Activated naive CD4-positive, alpha-beta T cell treated with anti-CD3 and anti-CD28 coated beads, Interleukin-2, amount 10 ng/mL, durations not matched to agents 7 days and 5 days (primary cell): ENCODE data around the gene GALNT10.

ENCODE experiments used
- CTCF ChIA-PET: fragments of 350-600 bp; sonication (Branson Sonifier 250); formaldehyde crosslinking; loops from one replicate; lab custom pipeline; 2021; ENCODE audit warnings: antibody characterized with exemption; lab: Charles Lee
- DNase-seq: peaks from one replicate; pipeline ENCODE4 v3.0.0-alpha.2; 2020
- H3K27ac Mint-ChIP-seq: one replicate; pipeline ENCODE4 v1.8.0; 2021; ENCODE audit warnings: mild to moderate bottlenecking, moderate library complexity, mixed read lengths
- H3K27me3 Mint-ChIP-seq: one replicate; pipeline ENCODE4 v1.8.0; 2021; ENCODE audit warnings: mild to moderate bottlenecking, mixed read lengths
- H3K36me3 Mint-ChIP-seq: one replicate; pipeline ENCODE4 v1.8.0; 2021; ENCODE audit warnings: mixed read lengths
- H3K4me1 Mint-ChIP-seq: one replicate; pipeline ENCODE4 v1.8.0; 2021; ENCODE audit warnings: mixed read lengths
- H3K4me3 Mint-ChIP-seq: one replicate; pipeline ENCODE4 v1.8.0; 2021; ENCODE audit warnings: mild to moderate bottlenecking, moderate library complexity, mixed read lengths
- H3K9me3 Mint-ChIP-seq: one replicate; pipeline ENCODE4 v1.8.0; 2021; ENCODE audit warnings: mixed read lengths

GALNT10 gene

GRCh38 chr5:154333016-154333415 is 142.5 kb downstream of the GALNT10 start:
- no peaks in the 10 kb centered on the region for H3K4me1 Mint-ChIP-seq
- no peak overlapping the region for H3K27ac Mint-ChIP-seq
- CTCF ChIA-PET, result no interaction called here
- H3K27me3 Mint-ChIP-seq, result no peaks in the 10 kb centered on the region
- peaks cover 20% of the 10 kb centered on the region for H3K36me3 Mint-ChIP-seq
- H3K9me3 Mint-ChIP-seq, result no peaks in the 10 kb centered on the region
- no peak for DNase-seq
- H3K4me3 Mint-ChIP-seq, result no peak overlapping the region

- no peaks in the 10 kb centered on the region for H3K4me1 Mint-ChIP-seq
- H3K36me3 Mint-ChIP-seq, result peaks cover 20% of the 10 kb centered on the region
- no peaks in the 10 kb centered on the region for H3K9me3 Mint-ChIP-seq
- DNase-seq, result no peak
- no peak overlapping the region for H3K4me3 Mint-ChIP-seq
- CTCF ChIA-PET, result no interaction called here
- H3K27me3 Mint-ChIP-seq, result no peaks in the 10 kb centered on the region
- no peak overlapping the region for H3K27ac Mint-ChIP-seq
Observed at GRCh38 chr5:154334406-154335064, 144.0 kb downstream of the GALNT10 start.

- H3K36me3 Mint-ChIP-seq, result peaks cover 20% of the 10 kb centered on the region
- DNase-seq, result no peak
- H3K4me3 Mint-ChIP-seq, result no peak overlapping the region
- H3K9me3 Mint-ChIP-seq, result no peaks in the 10 kb centered on the region
- no peak overlapping the region for H3K27ac Mint-ChIP-seq
- CTCF ChIA-PET, result no interaction called here
- no peaks in the 10 kb centered on the region for H3K4me1 Mint-ChIP-seq
- no peaks in the 10 kb centered on the region for H3K27me3 Mint-ChIP-seq
Observed at GRCh38 chr5:154335065-154335448, 144.5 kb downstream of the GALNT10 start.

- DNase-seq, result no peak
- Mint-ChIP-seq H3K27me3 (no peaks in the 10 kb centered on the region), H3K9me3 (no peaks in the 10 kb centered on the region), H3K4me3 (no peak overlapping the region), H3K27ac (no peak overlapping the region), H3K36me3 (peaks cover 3% of the 10 kb centered on the region), H3K4me1 (no peaks in the 10 kb centered on the region)
- CTCF ChIA-PET, result no interaction called here
Observed at GRCh38 chr5:154341620-154342019, 151.1 kb downstream of the GALNT10 start.

- H3K9me3 Mint-ChIP-seq, result no peaks in the 10 kb centered on the region
- no peak overlapping the region for H3K27ac Mint-ChIP-seq
- H3K4me1 Mint-ChIP-seq, result no peaks in the 10 kb centered on the region
- CTCF ChIA-PET, result no interaction called here
- no peak for DNase-seq
- no peaks in the 10 kb centered on the region for H3K27me3 Mint-ChIP-seq
- H3K4me3 Mint-ChIP-seq, result no peak overlapping the region
- H3K36me3 Mint-ChIP-seq, result peaks cover 3% of the 10 kb centered on the region
Observed at GRCh38 chr5:154342211-154342610, 151.7 kb downstream of the GALNT10 start.

- H3K27me3 Mint-ChIP-seq, result no peaks in the 10 kb centered on the region
- CTCF ChIA-PET, result no interaction called here
- no peaks in the 10 kb centered on the region for H3K9me3 Mint-ChIP-seq
- no peak overlapping the region for H3K4me3 Mint-ChIP-seq
- H3K4me1 Mint-ChIP-seq, result no peaks in the 10 kb centered on the region
- no peaks in the 10 kb centered on the region for H3K36me3 Mint-ChIP-seq
- no peak for DNase-seq
- no peak overlapping the region for H3K27ac Mint-ChIP-seq
Observed at GRCh38 chr5:154342963-154343362, 152.4 kb downstream of the GALNT10 start.

- CTCF ChIA-PET, result no interaction called here
- Mint-ChIP-seq H3K27me3 (no peaks in the 10 kb centered on the region), H3K36me3 (no peaks in the 10 kb centered on the region), H3K4me3 (no peak overlapping the region), H3K9me3 (no peaks in the 10 kb centered on the region), H3K4me1 (no peaks in the 10 kb centered on the region), H3K27ac (no peak overlapping the region)
- DNase-seq, result no peak
Observed at GRCh38 chr5:154344461-154344860, 153.9 kb downstream of the GALNT10 start.

- CTCF ChIA-PET, result no interaction called here
- Mint-ChIP-seq H3K9me3 (no peaks in the 10 kb centered on the region), H3K27me3 (no peaks in the 10 kb centered on the region), H3K4me3 (no peak overlapping the region), H3K27ac (no peak overlapping the region), H3K36me3 (no peaks in the 10 kb centered on the region), H3K4me1 (no peaks in the 10 kb centered on the region)
- DNase-seq, result no peak
Observed at GRCh38 chr5:154345255-154345952, 154.9 kb downstream of the GALNT10 start.

GRCh38 chr5:154346427-154346826 is 155.9 kb downstream of the GALNT10 start:
- no peak overlapping the region for H3K27ac Mint-ChIP-seq
- CTCF ChIA-PET, result interaction anchor here (1.1 kb wide), 1 partner anchor 8 kb away, joined by 3 read pairs; no protein-coding TSS in a partner anchor
- no peaks in the 10 kb centered on the region for H3K9me3 Mint-ChIP-seq
- no peak overlapping the region for H3K4me3 Mint-ChIP-seq
- H3K36me3 Mint-ChIP-seq, result no peaks in the 10 kb centered on the region
- no peak for DNase-seq
- H3K27me3 Mint-ChIP-seq, result no peaks in the 10 kb centered on the region
- H3K4me1 Mint-ChIP-seq, result peaks cover under 1% of the 10 kb centered on the region

GRCh38 chr5:154349626-154350264 is 159.2 kb downstream of the GALNT10 start:
- Mint-ChIP-seq H3K4me3 (no peak overlapping the region), H3K27ac (no peak overlapping the region), H3K9me3 (no peaks in the 10 kb centered on the region), H3K36me3 (no peaks in the 10 kb centered on the region), H3K4me1 (peaks cover 4% of the 10 kb centered on the region), H3K27me3 (no peaks in the 10 kb centered on the region)
- CTCF ChIA-PET, result no interaction called here
- DNase-seq, result no peak

GRCh38 chr5:154351141-154351540 is 160.6 kb downstream of the GALNT10 start:
- H3K27me3 Mint-ChIP-seq, result no peaks in the 10 kb centered on the region
- peaks cover 16% of the 10 kb centered on the region for H3K4me1 Mint-ChIP-seq
- H3K4me3 Mint-ChIP-seq, result no peak overlapping the region
- H3K36me3 Mint-ChIP-seq, result no peaks in the 10 kb centered on the region
- H3K9me3 Mint-ChIP-seq, result no peaks in the 10 kb centered on the region
- no peak overlapping the region for H3K27ac Mint-ChIP-seq
- CTCF ChIA-PET, result no interaction called here
- DNase-seq, result no peak

- no peaks in the 10 kb centered on the region for H3K9me3 Mint-ChIP-seq
- no peaks in the 10 kb centered on the region for H3K27me3 Mint-ChIP-seq
- H3K4me1 Mint-ChIP-seq, result peaks cover 17% of the 10 kb centered on the region
- peak overlapping the region; percentile 70 for H3K27ac Mint-ChIP-seq
- DNase-seq, result no peak
- CTCF ChIA-PET, result no interaction called here
- no peak overlapping the region for H3K4me3 Mint-ChIP-seq
- H3K36me3 Mint-ChIP-seq, result no peaks in the 10 kb centered on the region
Observed at GRCh38 chr5:154351566-154351965, 161.0 kb downstream of the GALNT10 start.

- CTCF ChIA-PET, result interaction anchor here (0.6 to 1.2 kb wide), 2 partner anchors 10 to 173 kb away, joined by 3 read pairs; no protein-coding TSS in a partner anchor
- H3K36me3 Mint-ChIP-seq, result no peaks in the 10 kb centered on the region
- H3K27ac Mint-ChIP-seq, result no peak overlapping the region
- peaks cover 17% of the 10 kb centered on the region for H3K4me1 Mint-ChIP-seq
- H3K9me3 Mint-ChIP-seq, result no peaks in the 10 kb centered on the region
- H3K27me3 Mint-ChIP-seq, result no peaks in the 10 kb centered on the region
- DNase-seq, result no peak
- H3K4me3 Mint-ChIP-seq, result no peak overlapping the region
Observed at GRCh38 chr5:154352960-154353548, 162.5 kb downstream of the GALNT10 start.

- Mint-ChIP-seq H3K4me1 (peaks cover 17% of the 10 kb centered on the region), H3K9me3 (no peaks in the 10 kb centered on the region), H3K4me3 (no peak overlapping the region), H3K36me3 (no peaks in the 10 kb centered on the region), H3K27ac (no peak overlapping the region), H3K27me3 (no peaks in the 10 kb centered on the region)
- CTCF ChIA-PET, result interaction anchor here (1.8 kb wide), 2 partner anchors 49 to 119 kb away, joined by 4 read pairs; no protein-coding TSS in a partner anchor
- DNase-seq, result no peak
Observed at GRCh38 chr5:154355129-154355611, 164.6 kb downstream of the GALNT10 start.
